IPS-15b (cell line): Measurements from ENCODE around the gene MGAT4B.

Experiments
- H3K27me3 ChIP-seq: one replicate; pipeline ENCODE4 v1.6.1; 2013; ENCODE audit warnings: low read length; ENCODE audit not compliant: control insufficient read depth, insufficient read depth
- H3K36me3 ChIP-seq: one replicate; pipeline ENCODE4 v1.6.1; 2013; ENCODE audit warnings: low read length; ENCODE audit not compliant: control insufficient read depth, insufficient read depth
- H3K4me1 ChIP-seq: one replicate; pipeline ENCODE4 v1.6.1; 2013; ENCODE audit warnings: mild to moderate bottlenecking, low read length; ENCODE audit not compliant: control insufficient read depth, insufficient read depth
- H3K4me3 ChIP-seq: one replicate; pipeline ENCODE4 v1.5.1; 2013; ENCODE audit warnings: low read depth, low read length
- H3K9ac ChIP-seq: one replicate; pipeline ENCODE4 v1.6.1; 2013; ENCODE audit warnings: low read depth, mild to moderate bottlenecking, low read length
- H3K9me3 ChIP-seq: one replicate; pipeline ENCODE4 v1.6.1; 2013; ENCODE audit warnings: mild to moderate bottlenecking, low read length; ENCODE audit not compliant: control insufficient read depth, insufficient read depth

Gene MGAT4B

GRCh38 chr5:179834120-179834519, 27.5 kb upstream of the MGAT4B start:
- H3K36me3 ChIP-seq = peaks cover 52% of the 10 kb centered on the region
- no peaks in the 10 kb centered on the region for H3K27me3 ChIP-seq
- no peak overlapping the region for H3K4me3 ChIP-seq
- no peak overlapping the region for H3K9ac ChIP-seq
- no peaks in the 10 kb centered on the region for H3K9me3 ChIP-seq
- H3K4me1 ChIP-seq = peaks cover under 1% of the 10 kb centered on the region

GRCh38 chr5:179833709-179834070, 27.0 kb upstream of the MGAT4B start:
- H3K9me3 ChIP-seq = no peaks in the 10 kb centered on the region
- no peak overlapping the region for H3K9ac ChIP-seq
- peaks cover 56% of the 10 kb centered on the region for H3K36me3 ChIP-seq
- peaks cover 4% of the 10 kb centered on the region for H3K4me1 ChIP-seq
- H3K27me3 ChIP-seq = no peaks in the 10 kb centered on the region
- H3K4me3 ChIP-seq = no peak overlapping the region

GRCh38 chr5:179833056-179833708, 26.5 kb upstream of the MGAT4B start:
- peaks cover 5% of the 10 kb centered on the region for H3K4me1 ChIP-seq
- peaks cover 57% of the 10 kb centered on the region for H3K36me3 ChIP-seq
- no peaks in the 10 kb centered on the region for H3K27me3 ChIP-seq
- H3K9me3 ChIP-seq = no peaks in the 10 kb centered on the region
- no peak overlapping the region for H3K9ac ChIP-seq
- H3K4me3 ChIP-seq = no peak overlapping the region

- no peaks in the 10 kb centered on the region for H3K9me3 ChIP-seq
- H3K36me3 ChIP-seq = peaks cover 48% of the 10 kb centered on the region
- H3K4me3 ChIP-seq = no peak overlapping the region
- no peak overlapping the region for H3K9ac ChIP-seq
- H3K27me3 ChIP-seq = no peaks in the 10 kb centered on the region
- H3K4me1 ChIP-seq = peaks cover 5% of the 10 kb centered on the region
Measured at GRCh38 chr5:179832039-179832745, 25.5 kb upstream of the MGAT4B start.

GRCh38 chr5:179830818-179831468, 24.3 kb upstream of the MGAT4B start:
- Histone ChIP-seq H3K36me3 (peaks cover 42% of the 10 kb centered on the region), H3K9ac (no peak overlapping the region), H3K4me1 (peaks cover 5% of the 10 kb centered on the region), H3K4me3 (no peak overlapping the region), H3K27me3 (no peaks in the 10 kb centered on the region), H3K9me3 (no peaks in the 10 kb centered on the region)

- H3K9ac ChIP-seq = no peak overlapping the region
- no peak overlapping the region for H3K4me3 ChIP-seq
- peaks cover 52% of the 10 kb centered on the region for H3K36me3 ChIP-seq
- no peaks in the 10 kb centered on the region for H3K9me3 ChIP-seq
- H3K4me1 ChIP-seq = peaks cover 5% of the 10 kb centered on the region
- no peaks in the 10 kb centered on the region for H3K27me3 ChIP-seq
Measured at GRCh38 chr5:179829732-179830435, 23.2 kb upstream of the MGAT4B start.

GRCh38 chr5:179828756-179829421, 22.2 kb upstream of the MGAT4B start:
- H3K4me1 ChIP-seq = peaks cover 5% of the 10 kb centered on the region
- H3K27me3 ChIP-seq = no peaks in the 10 kb centered on the region
- no peaks in the 10 kb centered on the region for H3K9me3 ChIP-seq
- no peak overlapping the region for H3K9ac ChIP-seq
- H3K4me3 ChIP-seq = no peak overlapping the region
- H3K36me3 ChIP-seq = peaks cover 59% of the 10 kb centered on the region

GRCh38 chr5:179827680-179828079, 21.0 kb upstream of the MGAT4B start:
- Histone ChIP-seq H3K27me3 (no peaks in the 10 kb centered on the region), H3K36me3 (peaks cover 59% of the 10 kb centered on the region), H3K4me3 (no peak overlapping the region), H3K9me3 (no peaks in the 10 kb centered on the region), H3K4me1 (peaks cover 9% of the 10 kb centered on the region), H3K9ac (no peak overlapping the region)

- no peak overlapping the region for H3K4me3 ChIP-seq
- H3K4me1 ChIP-seq = peaks cover 10% of the 10 kb centered on the region
- no peaks in the 10 kb centered on the region for H3K27me3 ChIP-seq
- no peaks in the 10 kb centered on the region for H3K9me3 ChIP-seq
- no peak overlapping the region for H3K9ac ChIP-seq
- H3K36me3 ChIP-seq = peaks cover 47% of the 10 kb centered on the region
Measured at GRCh38 chr5:179825655-179826182, 19.1 kb upstream of the MGAT4B start.

- Histone ChIP-seq H3K4me3 (no peak overlapping the region), H3K27me3 (no peaks in the 10 kb centered on the region), H3K9ac (no peak overlapping the region), H3K36me3 (peaks cover 46% of the 10 kb centered on the region), H3K4me1 (peaks cover 17% of the 10 kb centered on the region), H3K9me3 (no peaks in the 10 kb centered on the region)
Measured at GRCh38 chr5:179824745-179825112, 18.1 kb upstream of the MGAT4B start.
